Suprapubic skin (tissue), 4 donors: ENCODE data around the gene RCBTB2. TPM values are rescaled to one million over a fixed set of nuclear protein-coding genes. Genes with fewer than 3 reads are reported as not detected.

Experiments used
- DNase-seq, 2 donors: peaks; one replicate each; pipeline ENCODE4 v3.0.0-alpha.2; 2019; ENCODE audit warnings: low spot score in 2 of 2
- H3K27ac ChIP-seq: fragments of 200-600 bp; sonication (generic); one replicate; pipeline ENCODE4 v1.5.1; 2019
- H3K27me3 ChIP-seq: fragments of 200-600 bp; sonication (generic); one replicate; pipeline ENCODE4 v1.5.1; 2019
- H3K36me3 ChIP-seq: fragments of 200-600 bp; sonication (generic); one replicate; pipeline ENCODE4 v1.5.1; 2019
- H3K4me1 ChIP-seq: fragments of 200-600 bp; sonication (generic); one replicate; pipeline ENCODE4 v1.5.1; 2019
- H3K4me3 ChIP-seq: fragments of 200-600 bp; sonication (generic); one replicate; pipeline ENCODE4 v1.5.1; 2019; ENCODE audit warnings: mild to moderate bottlenecking
- H3K9me3 ChIP-seq: fragments of 200-600 bp; sonication (generic); one replicate; pipeline ENCODE4 v1.5.1; 2019
- CTCF ChIP-seq, 2 donors: fragments of 200-600 bp in 1 of 2; fragments of 450-650 bp in 1 of 2; sonication (generic) in 1 of 2; IDR thresholded peaks; one replicate each; pipeline ENCODE4 v1.5.1; 2016 to 2019; ENCODE audit warnings: antibody characterized with exemption in 2 of 2, mild to moderate bottlenecking in 1 of 2, moderate library complexity in 1 of 2
- EP300 ChIP-seq: sonication (generic); formaldehyde crosslinking; IDR thresholded peaks from one replicate; pipeline ENCODE4 v1.6.1; 2017; ENCODE audit warnings: antibody characterized with exemption
- POLR2A ChIP-seq, 2 donors: fragments of 450-650 bp; IDR thresholded peaks; one replicate each; pipeline ENCODE4 v1.6.1; 2017; ENCODE audit warnings: antibody characterized with exemption in 2 of 2, mild to moderate bottlenecking in 2 of 2, moderate library complexity in 2 of 2
- POLR2AphosphoS5 ChIP-seq, 3 donors: sonication (generic); formaldehyde crosslinking; IDR thresholded peaks; one replicate each; pipeline ENCODE4 v1.6.1; 2017; ENCODE audit warnings: antibody characterized with exemption in 3 of 3
- WGBS: methylation state at CpG from one replicate; pipeline ENCODE4 v1.1.5; 2018; 5-methylcytosine and 5-hydroxymethylcytosine counted together
- total RNA-seq, 4 donors: library from RNA; depleted of rRNA; stranded (reverse); fragments of >200 nt; gene quantifications; one replicate each; pipeline ENCODE4 v1.1.0, GENCODE V29; 2016

RCBTB2 gene
- total RNA-seq, 4 donors from 2014 or later = 2.9 to 5.8 (median 4.4) TPM

- H3K27me3 ChIP-seq = no peaks in the 10 kb centered on the region
- no peak overlapping the region for H3K4me3 ChIP-seq
- no peak for TF ChIP-seq CTCF (IDR thresholded peaks at IDR 0.05)
- no peak for TF ChIP-seq POLR2A (IDR thresholded peaks at IDR 0.05)
- TF ChIP-seq EP300 = no peak
- TF ChIP-seq POLR2AphosphoS5 (IDR thresholded peaks at IDR 0.05) = no peak
- peak overlapping the region; percentile 59 for H3K27ac ChIP-seq
- WGBS = 46% methylated on average over 7 of the region's 7 CpGs
- no peak for DNase-seq
- H3K4me1 ChIP-seq = peaks cover 35% of the 10 kb centered on the region
- no peaks in the 10 kb centered on the region for H3K9me3 ChIP-seq
- no peaks in the 10 kb centered on the region for H3K36me3 ChIP-seq
Measured at GRCh38 chr13:48579165-48579918, 46.5 kb upstream of the RCBTB2 start.

- TF ChIP-seq POLR2A (IDR thresholded peaks at IDR 0.05) (no peak), CTCF (IDR thresholded peaks at IDR 0.05) (no peak), POLR2AphosphoS5 (IDR thresholded peaks at IDR 0.05) (no peak), EP300 (no peak)
- DNase-seq = no peak
- peak overlapping the region; percentile 59 for H3K27ac ChIP-seq
- H3K9me3 ChIP-seq = no peaks in the 10 kb centered on the region
- H3K4me1 ChIP-seq = peaks cover 28% of the 10 kb centered on the region
- no peak overlapping the region for H3K4me3 ChIP-seq
- WGBS = 54% methylated on average over 3 of the region's 3 CpGs
- H3K27me3 ChIP-seq = no peaks in the 10 kb centered on the region
- H3K36me3 ChIP-seq = no peaks in the 10 kb centered on the region
Measured at GRCh38 chr13:48578516-48579164, 45.8 kb upstream of the RCBTB2 start.

GRCh38 chr13:48576448-48577010, 43.6 kb upstream of the RCBTB2 start:
- no peaks in the 10 kb centered on the region for H3K27me3 ChIP-seq
- H3K36me3 ChIP-seq = no peaks in the 10 kb centered on the region
- H3K27ac ChIP-seq = no peak overlapping the region
- H3K9me3 ChIP-seq = no peaks in the 10 kb centered on the region
- H3K4me1 ChIP-seq = peaks cover 39% of the 10 kb centered on the region
- DNase-seq = no peak
- no peak overlapping the region for H3K4me3 ChIP-seq
- 87% methylated on average over 5 of the region's 5 CpGs for WGBS
- TF ChIP-seq CTCF (IDR thresholded peaks at IDR 0.05) (no peak), POLR2AphosphoS5 (IDR thresholded peaks at IDR 0.05) (no peak), EP300 (no peak), POLR2A (IDR thresholded peaks at IDR 0.05) (no peak)

GRCh38 chr13:48575031-48575430, 42.2 kb upstream of the RCBTB2 start:
- WGBS = 83% methylated on average over 5 of the region's 5 CpGs
- H3K4me3 ChIP-seq = no peak overlapping the region
- no peaks in the 10 kb centered on the region for H3K36me3 ChIP-seq
- H3K27ac ChIP-seq = no peak overlapping the region
- no peak for TF ChIP-seq POLR2AphosphoS5 (IDR thresholded peaks at IDR 0.05)
- no peak for TF ChIP-seq EP300
- no peak for TF ChIP-seq POLR2A (IDR thresholded peaks at IDR 0.05)
- TF ChIP-seq CTCF (IDR thresholded peaks at IDR 0.05) = no peak
- no peaks in the 10 kb centered on the region for H3K9me3 ChIP-seq
- no peak for DNase-seq
- peaks cover 46% of the 10 kb centered on the region for H3K4me1 ChIP-seq
- H3K27me3 ChIP-seq = no peaks in the 10 kb centered on the region
